ENCODE data around the gene PRDM15. TPM values are rescaled to one million over a fixed set of nuclear protein-coding genes. Genes with fewer than 3 reads are reported as not detected.

PRDM15 gene
- total and polyA plus RNA-seq, 2 donors (not counting 3 experiments of a cell fraction or from before 2014, with no cell fraction given): 11.8 to 12.9 TPM

GRCh38 chr21:41919666-41920398 lies 40.7 kb upstream of the PRDM15 start:
- Histone ChIP-seq H3K27ac (ENCODE audit: insufficient read depth, low read depth, low read length) (no peak overlapping the region), H3K4me1 (ENCODE audit: control insufficient read depth, extremely low read depth, insufficient read depth, low read length) (no peaks in the 10 kb centered on the region), H4K20me1 (replicated peaks; ENCODE audit: control insufficient read depth, extremely low read depth, insufficient read depth, low read length) (no peaks in the 10 kb centered on the region), H3K36me3 (ENCODE audit: control insufficient read depth in 2 of 2, extremely low read depth in 1 of 2, insufficient read depth in 2 of 2, low read length in 2 of 2) (peaks cover 10 to 36% of the 10 kb centered on the region in 2 experiments), H3K4me3 (replicated peaks in 1 of 3; ENCODE audit: insufficient read depth in 1 of 3, low read depth in 1 of 3, low read length in 3 of 3) (no peak overlapping the region), H3K9me3 (replicated peaks; ENCODE audit: control insufficient read depth, insufficient read depth, low read length) (no peaks in the 10 kb centered on the region), H2AFZ (ENCODE audit: low read depth, low read length) (no peak overlapping the region), H3K9me1 (replicated peaks; ENCODE audit: control insufficient read depth, extremely low read depth, insufficient read depth, low read length) (no peaks in the 10 kb centered on the region), H3K27me3 (ENCODE audit: control insufficient read depth in 2 of 2, insufficient read depth in 2 of 2, low read length in 2 of 2) (no peaks in the 10 kb centered on the region), H3K79me2 (ENCODE audit: control insufficient read depth, insufficient read depth, low read length) (peaks cover 5% of the 10 kb centered on the region), H3K4me2 (ENCODE audit: insufficient read depth, low read length) (no peak overlapping the region), H3K9ac (replicated peaks; ENCODE audit: extremely low read depth, insufficient read depth, low read length) (no peak overlapping the region)
- BruUV-seq (replicated peaks): no TSS peak
- TF ChIP-seq EZH2 (IDR thresholded peaks at IDR 0.05; ENCODE audit: borderline replicate concordance, low read depth, low read length, severe bottlenecking): no peak
- TF ChIP-seq FOS (IDR thresholded peaks at IDR 0.05; ENCODE audit: borderline replicate concordance, insufficient read depth, low read length): no peak
- no peak for TF ChIP-seq MAX (IDR thresholded peaks at IDR 0.05; ENCODE audit: insufficient read depth, insufficient read length)
- TF ChIP-seq POLR2AphosphoS5 (IDR thresholded peaks at IDR 0.05; ENCODE audit: insufficient read depth, low read depth, low read length): no peak
- no peak for TF ChIP-seq MYC (IDR thresholded peaks at IDR 0.05; ENCODE audit: low read depth, low read length)
- no peak for TF ChIP-seq JUN (IDR thresholded peaks at IDR 0.05; ENCODE audit: borderline replicate concordance, insufficient read depth, insufficient read length, low read depth)
- no peak for TF ChIP-seq POLR2A (IDR thresholded peaks at IDR 0.05; ENCODE audit: low read depth, low read length)
- TF ChIP-seq CTCF (IDR thresholded peaks at IDR 0.05; ENCODE audit: extremely low read depth in 1 of 2, insufficient read depth in 1 of 2, low read depth in 1 of 2, low read length in 2 of 2): no peak
- no peak for TF ChIP-seq GATA2 (IDR thresholded peaks at IDR 0.05; ENCODE audit: insufficient read depth, insufficient read length, low read depth, low read length)
- CTCF ChIA-PET: interaction anchor here (0.6 to 1.5 kb wide), 3 partner anchors 9 to 14 kb away, joined by 3 to 5 read pairs (median 3); no protein-coding TSS in a partner anchor
- intact Hi-C loops (cut with micrococcal nuclease): no loop called here
- POLR2A ChIA-PET: no interaction called here
- DNase-seq (ENCODE audit: low read depth, low spot score): no peak
- dilution Hi-C loops (cut with MboI; ENCODE audit: extremely low pct_ligation_motif_present, low sequenced_read_pairs): no loop called here
- FAIRE-seq: no peak
